22Rv1 (cell line): Measurements from ENCODE around the gene SLC22A14.

Experiments
- H3K27ac ChIP-seq: fragments of 450-650 bp; 2 replicates; pipeline ENCODE4 v1.5.1; 2017
- ZFX ChIP-seq: fragments of 450-650 bp; IDR thresholded peaks from 2 replicates; pipeline ENCODE4 v1.6.1; 2017; ENCODE audit warnings: antibody characterized with exemption, borderline replicate concordance
- TF ChIP-seq, protein P1 (sequence below): fragments of 450-650 bp; IDR thresholded peaks from 2 replicates; pipeline ENCODE4 v1.5.1; 2017; ENCODE audit warnings: mild to moderate bottlenecking

The SLC22A14 gene

DNA sequence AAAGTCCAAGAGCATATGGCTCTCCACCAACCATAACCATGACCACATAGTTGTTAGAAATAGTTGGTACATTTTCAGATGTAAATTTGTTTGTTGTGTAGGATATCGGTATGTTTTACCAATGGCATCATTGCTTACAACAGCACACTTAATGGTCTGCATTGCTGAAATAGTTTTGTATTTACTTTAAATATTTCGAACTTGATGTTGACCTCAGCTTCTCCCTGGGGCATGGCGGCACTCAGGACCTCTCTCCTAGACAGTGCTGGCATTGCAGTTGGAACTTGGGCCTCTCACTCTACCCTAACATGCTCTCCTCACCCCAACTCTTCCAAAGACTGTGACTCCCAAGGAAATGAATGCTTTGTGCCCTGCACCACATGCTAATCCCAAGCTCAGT lies 11.5 kb upstream of the SLC22A14 start:
- TF ChIP-seq, protein P1, sequence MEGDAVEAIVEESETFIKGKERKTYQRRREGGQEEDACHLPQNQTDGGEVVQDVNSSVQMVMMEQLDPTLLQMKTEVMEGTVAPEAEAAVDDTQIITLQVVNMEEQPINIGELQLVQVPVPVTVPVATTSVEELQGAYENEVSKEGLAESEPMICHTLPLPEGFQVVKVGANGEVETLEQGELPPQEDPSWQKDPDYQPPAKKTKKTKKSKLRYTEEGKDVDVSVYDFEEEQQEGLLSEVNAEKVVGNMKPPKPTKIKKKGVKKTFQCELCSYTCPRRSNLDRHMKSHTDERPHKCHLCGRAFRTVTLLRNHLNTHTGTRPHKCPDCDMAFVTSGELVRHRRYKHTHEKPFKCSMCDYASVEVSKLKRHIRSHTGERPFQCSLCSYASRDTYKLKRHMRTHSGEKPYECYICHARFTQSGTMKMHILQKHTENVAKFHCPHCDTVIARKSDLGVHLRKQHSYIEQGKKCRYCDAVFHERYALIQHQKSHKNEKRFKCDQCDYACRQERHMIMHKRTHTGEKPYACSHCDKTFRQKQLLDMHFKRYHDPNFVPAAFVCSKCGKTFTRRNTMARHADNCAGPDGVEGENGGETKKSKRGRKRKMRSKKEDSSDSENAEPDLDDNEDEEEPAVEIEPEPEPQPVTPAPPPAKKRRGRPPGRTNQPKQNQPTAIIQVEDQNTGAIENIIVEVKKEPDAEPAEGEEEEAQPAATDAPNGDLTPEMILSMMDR, result no peak
- TF ChIP-seq ZFX, result no peak
- H3K27ac ChIP-seq, result no peak overlapping the region

DNA sequence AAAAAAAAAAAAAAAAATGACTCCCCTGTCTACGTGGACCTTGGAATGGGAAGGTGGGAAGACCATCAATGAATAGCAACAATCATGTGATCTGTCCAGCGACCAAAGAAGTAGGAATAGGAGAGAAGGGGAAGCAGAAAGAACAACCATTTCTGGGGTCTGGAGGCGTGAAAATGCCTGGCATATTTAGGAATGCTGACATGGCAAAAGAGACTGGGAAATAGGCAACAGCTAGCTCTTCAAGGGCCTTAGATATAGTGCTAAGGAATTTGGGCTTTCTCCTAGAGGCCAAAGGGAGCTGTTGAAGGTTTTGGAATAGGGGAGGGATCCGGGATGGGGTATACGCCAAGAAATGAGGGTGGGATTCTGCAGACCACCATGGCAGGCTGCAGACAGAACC lies 10.5 kb upstream of the SLC22A14 start:
- H3K27ac ChIP-seq, result no peak overlapping the region
- TF ChIP-seq, protein P1, result no peak
- TF ChIP-seq ZFX, result no peak

DNA sequence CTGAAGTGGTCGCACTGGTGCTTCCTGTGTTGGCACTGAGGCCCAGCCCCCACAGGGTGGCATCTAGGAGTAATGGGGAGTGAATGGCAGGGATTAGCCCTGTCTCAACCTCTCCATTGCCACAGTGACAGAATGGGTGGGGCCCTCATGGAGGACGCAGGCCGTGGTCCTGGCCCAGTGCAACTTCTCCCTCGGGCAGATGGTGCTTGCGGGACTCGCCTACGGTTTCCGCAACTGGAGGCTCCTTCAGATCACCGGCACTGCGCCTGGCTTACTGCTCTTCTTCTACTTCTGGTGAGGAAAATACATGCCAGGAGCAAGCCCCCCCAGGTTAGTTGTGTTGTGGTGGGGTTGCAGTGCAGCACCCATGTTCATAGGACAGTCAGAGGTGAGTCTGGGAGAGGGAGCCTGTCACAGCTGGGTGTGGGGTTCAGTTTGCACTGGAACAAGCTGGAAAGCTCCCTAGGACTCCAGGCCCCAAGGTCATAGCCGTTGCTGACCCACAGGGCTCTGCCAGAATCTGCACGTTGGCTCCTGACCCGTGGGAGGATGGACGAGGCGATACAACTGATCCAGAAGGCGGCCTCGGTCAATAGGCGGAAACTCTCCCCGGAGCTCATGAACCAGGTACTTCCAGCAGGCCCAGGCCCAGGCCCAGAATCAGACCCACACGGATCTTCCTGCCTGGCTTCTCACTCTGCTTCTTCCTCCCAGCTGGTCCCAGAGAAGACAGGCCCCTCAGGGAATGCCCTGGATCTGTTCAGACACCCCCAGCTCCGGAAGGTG lies 7.0 kb upstream of the SLC22A14 start:
- H3K27ac ChIP-seq, result no peak overlapping the region
- TF ChIP-seq, protein P1, result no peak
- TF ChIP-seq ZFX, result no peak

DNA sequence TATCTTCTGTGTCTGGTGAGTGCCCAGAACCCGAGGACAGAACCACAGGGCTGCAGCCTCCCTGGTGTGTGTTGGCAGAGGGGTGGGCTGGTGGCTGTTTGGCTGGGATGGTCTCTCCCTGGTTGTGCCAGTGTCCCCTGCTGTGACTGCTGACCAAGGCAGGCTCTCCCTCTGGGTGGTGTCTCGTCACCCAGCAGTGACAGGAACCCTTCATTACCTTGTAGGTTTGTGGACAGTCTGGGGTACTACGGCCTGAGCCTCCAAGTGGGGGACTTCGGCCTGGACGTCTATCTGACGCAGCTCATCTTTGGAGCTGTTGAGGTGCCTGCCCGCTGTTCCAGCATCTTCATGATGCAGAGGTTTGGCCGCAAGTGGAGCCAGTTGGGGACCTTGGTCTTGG lies 6.4 kb upstream of the SLC22A14 start:
- no peak overlapping the region for H3K27ac ChIP-seq
- no peak for TF ChIP-seq ZFX
- TF ChIP-seq, protein P1, result no peak

DNA sequence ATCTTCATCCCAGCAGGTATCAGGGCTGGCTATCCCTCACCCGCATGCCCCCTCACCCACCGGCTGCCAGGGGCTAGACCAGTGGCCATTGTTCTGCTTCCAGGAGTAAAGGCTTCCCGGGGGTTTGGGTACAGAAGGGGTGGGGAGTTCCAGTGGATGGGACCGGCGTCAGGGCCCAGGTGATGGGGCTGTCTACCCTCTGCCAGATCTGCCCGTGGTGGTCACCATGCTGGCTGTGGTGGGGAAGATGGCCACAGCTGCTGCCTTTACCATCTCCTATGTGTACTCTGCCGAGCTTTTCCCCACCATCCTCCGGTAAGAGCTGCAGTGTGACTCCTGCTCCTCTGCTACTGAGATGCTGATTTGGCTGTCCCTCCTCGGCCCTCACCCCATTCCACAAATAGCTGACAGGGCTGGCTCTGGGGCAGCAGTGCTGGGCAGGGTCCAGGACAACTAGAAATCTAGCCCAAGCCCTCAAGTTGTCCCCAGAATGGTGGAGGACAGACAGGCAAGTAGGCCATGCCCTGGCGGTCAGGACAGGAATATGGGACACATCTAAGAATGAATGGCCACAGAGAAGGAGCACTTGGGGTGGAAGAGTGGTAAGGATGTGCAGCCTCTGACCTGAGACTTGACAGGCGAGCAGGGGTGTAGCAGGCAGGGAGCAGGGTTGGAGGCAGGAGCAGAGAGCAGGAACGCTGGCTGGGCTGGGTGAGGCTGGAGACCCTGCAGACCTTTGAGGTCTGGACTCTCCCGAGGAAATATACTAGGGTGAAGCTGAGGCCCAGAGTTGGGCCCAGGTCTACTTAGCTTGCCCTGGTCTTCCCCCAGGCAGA lies 5.8 kb upstream of the SLC22A14 start:
- TF ChIP-seq ZFX, result no peak
- TF ChIP-seq, protein P1, result no peak

DNA sequence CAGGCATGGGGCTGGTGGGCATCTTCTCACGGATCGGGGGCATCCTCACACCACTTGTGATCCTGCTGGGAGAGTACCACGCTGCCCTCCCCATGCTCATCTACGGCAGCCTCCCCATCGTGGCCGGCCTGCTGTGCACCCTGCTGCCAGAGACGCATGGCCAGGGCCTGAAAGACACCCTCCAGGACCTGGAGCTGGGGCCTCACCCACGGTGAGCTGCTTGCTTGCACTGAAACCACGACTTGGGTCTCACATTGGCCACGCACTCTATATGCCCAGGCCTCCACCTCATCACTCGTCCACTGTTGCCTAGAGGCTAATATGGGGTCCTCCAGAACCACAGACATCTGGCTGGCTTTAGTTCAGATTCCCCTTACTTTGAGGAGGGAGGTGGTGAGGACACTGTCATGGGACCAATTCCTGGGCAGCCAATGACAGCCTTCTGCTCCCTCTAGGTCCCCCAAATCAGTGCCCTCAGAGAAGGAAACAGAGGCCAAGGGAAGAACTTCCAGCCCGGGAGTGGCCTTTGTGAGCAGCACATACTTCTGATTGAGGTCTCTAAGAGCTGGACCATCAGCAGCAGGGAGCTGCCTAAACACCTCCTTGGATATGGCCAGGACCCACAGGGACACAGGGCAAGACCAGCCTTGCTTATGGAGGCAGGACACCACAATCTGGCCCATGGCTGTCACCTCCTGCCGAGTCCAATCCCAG lies 5.0 kb upstream of the SLC22A14 start:
- no peak overlapping the region for H3K27ac ChIP-seq
- no peak for TF ChIP-seq ZFX
- TF ChIP-seq, protein P1, result no peak

More for the DNA sequence above, 5.8 kb upstream of the SLC22A14 start:
- no peak overlapping the region for H3K27ac ChIP-seq

DNA sequence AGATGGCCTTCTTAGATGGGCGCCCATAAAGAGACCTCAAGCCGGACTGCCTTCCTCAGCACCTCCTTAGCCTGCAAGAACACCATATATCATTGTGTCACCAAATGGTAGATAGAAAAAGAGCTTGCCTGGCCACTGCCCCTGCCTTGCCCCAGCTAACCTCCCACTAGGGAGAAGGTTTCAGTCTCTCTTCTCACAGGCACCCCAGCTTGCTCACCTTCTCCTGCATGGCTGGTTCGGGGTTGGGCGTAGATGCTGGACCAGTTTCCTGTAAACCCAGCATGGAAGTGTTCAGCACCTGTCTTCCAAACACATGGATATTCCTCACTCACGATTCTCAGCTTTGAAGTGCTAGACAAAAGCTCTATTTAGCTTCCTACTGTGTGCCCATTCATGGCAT lies 3.3 kb upstream of the SLC22A14 start:
- TF ChIP-seq, protein P1, result no peak
- no peak for TF ChIP-seq ZFX
- H3K27ac ChIP-seq, result no peak overlapping the region
